Ovary (tissue), 9 donors: Measurements from ENCODE around the gene TAOK1. TPM values are rescaled to one million over a fixed set of nuclear protein-coding genes. Genes with fewer than 3 reads are reported as not detected.

Experiments
- DNase-seq, 5 donors: peaks; one replicate each; pipeline ENCODE4 v3.0.0-alpha.2; 2019 to 2020
- H3K27ac ChIP-seq, 2 donors: fragments of 200-600 bp; one replicate each; pipeline versions ENCODE4 v1.5.1 to v1.8.0; 2019 to 2022
- H3K27me3 ChIP-seq: fragments of 200-600 bp; one replicate; pipeline ENCODE4 v1.8.0; 2022
- H3K36me3 ChIP-seq: fragments of 200-600 bp; sonication (generic); one replicate; pipeline ENCODE4 v1.5.1; 2019
- H3K4me1 ChIP-seq: one replicate; pipeline ENCODE4 v1.8.1; 2013; ENCODE audit warnings: mild to moderate bottlenecking, moderate library complexity; ENCODE audit not compliant: insufficient read depth
- H3K4me3 ChIP-seq: fragments of 200-600 bp; sonication (generic); one replicate; pipeline ENCODE4 v1.5.1; 2017
- H3K9me3 ChIP-seq, 2 donors: fragments of 200-600 bp in 1 of 2; sonication (generic) in 1 of 2; one replicate each; pipeline versions ENCODE4 v1.5.1 to v1.8.1; 2013 to 2019; ENCODE audit warnings: mild to moderate bottlenecking in 1 of 2, moderate library complexity in 1 of 2
- EP300 ChIP-seq: sonication (generic); formaldehyde crosslinking; IDR thresholded peaks from one replicate; pipeline ENCODE4 v1.6.1; 2017; ENCODE audit warnings: antibody characterized with exemption
- POLR2A ChIP-seq: fragments of 450-650 bp; IDR thresholded peaks from one replicate; pipeline ENCODE4 v1.6.1; 2017; ENCODE audit warnings: antibody characterized with exemption, mild to moderate bottlenecking, moderate library complexity
- WGBS, 3 donors: extraction: QIAGEN DNeasy Blood & Tissue Kit in 1 of 3; methylation state at CpG; one replicate each; pipeline versions ENCODE4 v1.1.5 to v1.1.7; 2013 to 2017; 5-methylcytosine and 5-hydroxymethylcytosine counted together
- intact Hi-C, 4 donors: fragments of 100-400 bp; cut with DNase I; formaldehyde crosslinking; loops; one replicate each; pipeline versions ENCODE4 v1.11.0 to v1.15.1; 2022 to 2023
- polyA plus RNA-seq, 2 donors: library from polyadenylated mRNA; stranded (reverse); fragments of 200-250 nt in 1 of 2; fragments of 350-450 nt in 1 of 2; fragmentation: Illumina TruSeq in 1 of 2; extraction: RNeasy Lipid Tissue Mini Kit (QIAGEN cat#74804) in 1 of 2; gene quantifications; one replicate each; pipeline ENCODE4 v1.2.3, GENCODE V29; 2013 to 2014
- total RNA-seq, 7 donors: library from RNA; depleted of rRNA in 2 of 7; stranded (reverse); fragments of >200 nt in 2 of 7; fragmentation: NEBNext Ultra II Directional in 3 of 7; extraction: Animal tissue kit (Norgen Biotek cat#: 25700) in 3 of 7; gene quantifications; one replicate each; pipeline versions ENCODE4 v1.1.0 to v1.2.4, GENCODE V29; 2016 to 2023
- TF ChIP-seq, protein P1 (sequence below), 3 donors: fragments of 450-650 bp in 2 of 3; fragments of 200-600 bp in 1 of 3; IDR thresholded peaks; one replicate each; pipeline versions ENCODE4 v1.5.1 to v1.8.0; 2016 to 2022; ENCODE audit warnings: antibody characterized with exemption in 3 of 3, mild to moderate bottlenecking in 1 of 3
- donor health status: DM: no; HTN: no; CAD: no; lungs with moderate emphysema.
- donor health status: DM: no; HTN: no; CAD: no.
- donor health status: Bipolar disorder and iron deficiency.
- donor health status: DM: yes; HTN: yes; CAD: no.
- donor health status: DM: no; HTN: no; CAD: no.
- donor health status: DM: yes; HTN: yes; CAD: no.

TAOK1 gene
- total and polyA plus RNA-seq, 9 donors: 8.7 to 66.5 (median 49.6) TPM

DNA sequence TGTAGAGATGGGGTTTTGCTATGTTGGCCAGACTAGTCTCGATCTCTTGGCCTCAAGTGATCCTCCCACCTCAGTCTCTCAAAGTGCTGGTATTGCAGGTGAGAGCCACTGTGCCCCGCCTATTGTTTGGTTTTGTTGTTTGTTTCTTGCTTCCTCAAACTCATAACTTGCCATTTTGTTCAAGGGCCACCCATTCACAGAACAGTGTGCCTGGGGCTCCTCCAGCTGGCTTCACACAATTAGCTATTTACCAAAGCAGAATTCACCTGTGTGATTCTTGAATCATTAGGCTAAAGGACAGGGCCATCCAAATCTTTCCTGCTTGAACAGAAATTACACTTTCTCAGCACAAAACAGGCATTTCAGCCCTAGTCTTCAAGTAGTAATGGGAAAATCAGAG is 169.5 kb downstream of the TAOK1 start:
- Histone ChIP-seq H3K4me1 (no peaks in the 10 kb centered on the region), H3K9me3 (no peaks in the 10 kb centered on the region), H3K36me3 (no peaks in the 10 kb centered on the region), H3K4me3 (no peak overlapping the region), H3K27me3 (no peaks in the 10 kb centered on the region), H3K27ac (no peak overlapping the region)
- DNase-seq: no peak
- no peak for TF ChIP-seq POLR2A
- TF ChIP-seq EP300: no peak
- TF ChIP-seq, protein P1, sequence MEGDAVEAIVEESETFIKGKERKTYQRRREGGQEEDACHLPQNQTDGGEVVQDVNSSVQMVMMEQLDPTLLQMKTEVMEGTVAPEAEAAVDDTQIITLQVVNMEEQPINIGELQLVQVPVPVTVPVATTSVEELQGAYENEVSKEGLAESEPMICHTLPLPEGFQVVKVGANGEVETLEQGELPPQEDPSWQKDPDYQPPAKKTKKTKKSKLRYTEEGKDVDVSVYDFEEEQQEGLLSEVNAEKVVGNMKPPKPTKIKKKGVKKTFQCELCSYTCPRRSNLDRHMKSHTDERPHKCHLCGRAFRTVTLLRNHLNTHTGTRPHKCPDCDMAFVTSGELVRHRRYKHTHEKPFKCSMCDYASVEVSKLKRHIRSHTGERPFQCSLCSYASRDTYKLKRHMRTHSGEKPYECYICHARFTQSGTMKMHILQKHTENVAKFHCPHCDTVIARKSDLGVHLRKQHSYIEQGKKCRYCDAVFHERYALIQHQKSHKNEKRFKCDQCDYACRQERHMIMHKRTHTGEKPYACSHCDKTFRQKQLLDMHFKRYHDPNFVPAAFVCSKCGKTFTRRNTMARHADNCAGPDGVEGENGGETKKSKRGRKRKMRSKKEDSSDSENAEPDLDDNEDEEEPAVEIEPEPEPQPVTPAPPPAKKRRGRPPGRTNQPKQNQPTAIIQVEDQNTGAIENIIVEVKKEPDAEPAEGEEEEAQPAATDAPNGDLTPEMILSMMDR (IDR thresholded peaks at IDR 0.05): no peak
- WGBS, 3 donors: 91 to 96% (median 94%) methylated on average over 2 of the region's 2 CpGs
- intact Hi-C loops: no loop called here

DNA sequence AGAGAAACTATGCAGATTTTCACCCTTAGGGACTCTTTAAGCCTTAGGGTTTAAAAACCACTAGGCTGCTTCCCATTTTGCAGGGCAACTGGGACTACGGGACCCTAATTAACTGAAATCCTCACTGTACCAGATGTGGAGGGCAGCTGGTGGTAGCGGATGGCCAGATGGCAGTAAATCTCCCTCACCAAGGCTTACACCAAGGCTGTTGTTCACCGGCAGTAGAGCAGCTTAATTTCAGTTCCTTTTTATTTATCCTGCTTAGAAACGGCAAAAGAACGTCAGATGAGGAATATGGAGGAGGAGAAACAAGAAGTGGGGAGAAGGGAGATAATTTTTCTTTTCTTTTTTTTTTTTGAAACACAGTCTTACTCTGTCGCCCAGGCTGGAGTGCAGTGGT is 170.2 kb downstream of the TAOK1 start:
- no peak overlapping the region for H3K27ac ChIP-seq
- no peak for DNase-seq
- 39 to 46% (median 44%) methylated on average over 6 of the region's 6 CpGs for WGBS, 3 donors
- H3K27me3 ChIP-seq: no peaks in the 10 kb centered on the region
- TF ChIP-seq POLR2A: no peak
- TF ChIP-seq, protein P1 (IDR thresholded peaks at IDR 0.05): no peak
- TF ChIP-seq EP300: no peak
- H3K9me3 ChIP-seq: no peaks in the 10 kb centered on the region
- H3K36me3 ChIP-seq: no peaks in the 10 kb centered on the region
- no peak overlapping the region for H3K4me3 ChIP-seq
- intact Hi-C loops: no loop called here
- H3K4me1 ChIP-seq: no peaks in the 10 kb centered on the region

DNA sequence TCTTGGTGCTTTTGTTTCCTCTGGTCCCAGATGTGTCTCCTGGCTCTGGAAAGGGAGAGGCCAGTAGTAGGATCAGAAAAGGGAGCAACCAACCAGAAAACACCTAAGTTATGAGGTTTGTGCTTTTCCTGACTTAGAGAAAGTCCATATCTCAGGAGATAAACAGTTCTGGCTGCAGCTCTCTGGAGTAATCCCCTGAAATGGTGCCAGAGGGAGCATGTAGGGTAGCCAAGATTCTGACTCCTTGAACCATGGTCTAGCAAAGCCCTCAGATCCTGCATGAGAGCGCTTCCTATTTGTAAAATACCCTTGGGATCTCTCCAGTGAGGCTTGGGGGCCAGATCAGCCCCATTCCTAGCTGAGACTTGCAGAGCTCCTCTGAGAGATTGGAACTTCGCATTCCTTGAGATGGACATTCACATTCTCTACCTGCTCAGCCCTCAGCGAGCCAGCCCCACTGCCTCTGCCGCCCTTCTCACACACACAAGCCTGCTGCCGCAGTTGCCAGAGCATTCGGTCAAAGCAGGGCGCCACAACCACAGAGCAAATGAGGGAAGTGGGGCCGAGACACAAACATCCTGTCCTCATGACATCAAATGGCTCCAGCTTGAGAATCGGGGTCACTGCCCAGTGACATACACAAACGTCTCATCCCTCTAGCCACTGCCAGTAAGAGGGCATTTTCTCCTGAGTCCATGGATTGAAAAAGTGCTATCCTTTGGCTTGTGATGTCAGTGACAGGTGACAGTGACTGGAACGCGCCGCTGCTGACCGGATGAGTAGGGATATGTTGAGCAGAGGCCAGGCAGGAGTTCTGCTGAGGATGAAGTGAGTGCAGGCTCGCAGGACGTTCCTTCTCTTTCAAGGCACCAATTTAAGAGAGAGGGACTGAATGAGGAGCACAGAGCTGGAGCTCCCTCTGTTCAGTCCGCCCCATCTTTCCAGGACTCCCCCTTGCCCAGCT is 171.7 kb downstream of the TAOK1 start:
- Histone ChIP-seq H3K27ac (no peak overlapping the region), H3K9me3 (no peaks in the 10 kb centered on the region), H3K4me3 (no peak overlapping the region), H3K27me3 (no peaks in the 10 kb centered on the region), H3K36me3 (no peaks in the 10 kb centered on the region), H3K4me1 (peaks cover 4% of the 10 kb centered on the region)
- TF ChIP-seq POLR2A: no peak
- TF ChIP-seq, protein P1 (IDR thresholded peaks at IDR 0.05): no peak
- no peak for TF ChIP-seq EP300
- DNase-seq: no peak
- 87 to 90% (median 89%) methylated on average over 17 of the region's 17 CpGs for WGBS, 3 donors
- intact Hi-C loops: no loop called here

GRCh38 chr17:29562615-29563014 is 172.5 kb downstream of the TAOK1 start:
- no peak for TF ChIP-seq EP300
- no peak for TF ChIP-seq POLR2A
- TF ChIP-seq, protein P1 (IDR thresholded peaks at IDR 0.05): no peak
- no peaks in the 10 kb centered on the region for H3K36me3 ChIP-seq
- no peaks in the 10 kb centered on the region for H3K9me3 ChIP-seq
- H3K4me3 ChIP-seq: no peak overlapping the region
- H3K27me3 ChIP-seq: no peaks in the 10 kb centered on the region
- no peak for DNase-seq
- peaks cover 4% of the 10 kb centered on the region for H3K4me1 ChIP-seq
- intact Hi-C loops: no loop called here
- no peak overlapping the region for H3K27ac ChIP-seq
- WGBS, 3 donors: 89 to 93% (median 90%) methylated on average over 18 of the region's 18 CpGs
